Head of caudate nucleus (tissue), 42 donors: Measurements from ENCODE around the gene TTI1.
A peak's percentile ranks its signal among the peaks of the same experiment; 100 is the strongest.

ENCODE experiments used
- DNase-seq, 42 donors: peaks; one replicate each; pipeline versions ENCODE4 v3.0.0 to v3.0.0-alpha.2; 2020 to 2021; ENCODE audit warnings: mixed read lengths in 7 of 42
- intact Hi-C: fragments of 100-400 bp; cut with DNase I; formaldehyde crosslinking; loops from one replicate; pipeline ENCODE4 v1.15.0; 2022

Gene TTI1

GRCh38 chr20:38057351-38057972 is 24.2 kb upstream of the TTI1 start:
- intact Hi-C loops, result loop anchor here (5.0 kb wide), 1 partner anchor 165 kb away; no protein-coding TSS in a partner anchor
- DNase-seq, result peak; percentile 46 to 95 (median 83)

- intact Hi-C loops, result loop anchor here (5.0 kb wide), 1 partner anchor 166 kb away; no protein-coding TSS in a partner anchor
- no peak for DNase-seq
These were observed 22.6 kb upstream of the TTI1 start for GRCh38 chr20:38055848-38056247.

- intact Hi-C loops, result loop anchor here (5.0 kb wide), 1 partner anchor 167 kb away; no protein-coding TSS in a partner anchor
- no peak for DNase-seq
These were observed 22.0 kb upstream of the TTI1 start for GRCh38 chr20:38055294-38055693.

- intact Hi-C loops, result loop anchor here (5.0 kb wide), 1 partner anchor 168 kb away; no protein-coding TSS in a partner anchor
- no peak for DNase-seq
These were observed 21.4 kb upstream of the TTI1 start for GRCh38 chr20:38054647-38055046.

- DNase-seq, result no peak
- intact Hi-C loops, result no loop called here
These were observed 19.6 kb upstream of the TTI1 start for GRCh38 chr20:38052870-38053269.

- no peak for DNase-seq
- intact Hi-C loops, result no loop called here
These were observed 17.4 kb upstream of the TTI1 start for GRCh38 chr20:38050686-38051085.

GRCh38 chr20:38049800-38050199 is 16.5 kb upstream of the TTI1 start:
- intact Hi-C loops, result no loop called here
- no peak for DNase-seq

- no peak for DNase-seq
- intact Hi-C loops, result no loop called here
These were observed 13.3 kb upstream of the TTI1 start for GRCh38 chr20:38046572-38046971.

GRCh38 chr20:38044685-38045084 is 11.4 kb upstream of the TTI1 start:
- DNase-seq, result no peak
- intact Hi-C loops, result no loop called here

GRCh38 chr20:38043512-38044300 is 10.4 kb upstream of the TTI1 start:
- DNase-seq, result peak in 34 of 42 donors; percentile 12 to 75 (median 38)
- intact Hi-C loops, result no loop called here

- no peak for DNase-seq
- intact Hi-C loops, result no loop called here
These were observed 7.0 kb upstream of the TTI1 start for GRCh38 chr20:38040276-38040675.

- intact Hi-C loops, result no loop called here
- DNase-seq, result no peak
These were observed 3.1 kb upstream of the TTI1 start for GRCh38 chr20:38036366-38036765.

GRCh38 chr20:38034961-38035360 is 1.7 kb upstream of the TTI1 start:
- intact Hi-C loops, result no loop called here
- no peak for DNase-seq

GRCh38 chr20:38034108-38034649 is 923 bp upstream of the TTI1 start:
- intact Hi-C loops, result no loop called here
- peak in 4 of 42 donors; percentile 5 to 22 (median 18) for DNase-seq

GRCh38 chr20:38032585-38033329 is 499 bp downstream of the TTI1 start:
- peak in 3 of 42 donors; percentile 4 to 42 (median 26) for DNase-seq
- intact Hi-C loops, result no loop called here

GRCh38 chr20:38031957-38032356 is 1.3 kb downstream of the TTI1 start:
- intact Hi-C loops, result no loop called here
- DNase-seq, result no peak

GRCh38 chr20:38029453-38029852 is 3.8 kb downstream of the TTI1 start:
- no peak for DNase-seq
- intact Hi-C loops, result no loop called here

- intact Hi-C loops, result no loop called here
- DNase-seq, result no peak
These were observed 8.8 kb downstream of the TTI1 start for GRCh38 chr20:38024496-38024895.

- intact Hi-C loops, result no loop called here
- DNase-seq, result no peak
These were observed 9.9 kb downstream of the TTI1 start for GRCh38 chr20:38023181-38024001.
